ENCODE results near the gene FRY. TPM values are rescaled to one million over a fixed set of nuclear protein-coding genes. Genes with fewer than 3 reads are reported as not detected.

Gene FRY
- total and polyA plus RNA-seq, 2 donors from 2014 or later: 21.8 to 69.5 TPM

DNA sequence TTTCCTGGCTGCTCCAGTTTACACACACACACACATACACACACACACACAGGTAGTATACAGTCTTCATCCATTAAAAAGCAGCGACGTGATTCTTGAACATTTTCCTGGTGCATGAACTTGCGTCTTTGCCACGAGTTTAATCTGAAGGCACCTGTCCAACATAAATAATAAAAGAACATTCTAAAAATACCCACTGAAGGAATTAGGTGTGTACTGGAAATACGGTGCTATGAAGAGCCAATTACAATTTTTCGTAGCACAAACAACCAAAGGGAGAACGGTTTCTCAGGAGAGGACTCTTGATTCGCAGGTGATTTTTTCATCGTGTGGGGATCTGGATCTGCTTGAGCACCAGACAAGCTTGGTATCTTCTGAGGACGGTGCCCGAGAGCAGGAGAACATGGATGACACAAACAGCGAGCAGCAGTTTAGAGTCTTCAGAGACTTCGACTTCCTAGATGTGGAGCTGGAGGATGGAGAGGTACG is 222.4 kb downstream of the FRY start:
- Histone ChIP-seq H3K27me3 (ENCODE audit: control insufficient read depth, insufficient read depth, low read length) (no peaks in the 10 kb centered on the region), H3K36me3 (ENCODE audit: control insufficient read depth in 2 of 3, insufficient read depth in 3 of 3, low read length in 3 of 3) (peaks cover 0 to 6% (median 3%) of the 10 kb centered on the region in 3 donors), H3K27ac (ENCODE audit: low read depth in 2 of 2, low read length in 2 of 2) (peak overlapping the region in 1 of 2 donors; percentile 10), H3K9ac (ENCODE audit: low read length in 3 of 3) (no peak overlapping the region), H3K4me1 (ENCODE audit: control insufficient read depth in 2 of 3, insufficient read depth in 2 of 3, low read depth in 1 of 3, low read length in 3 of 3) (no peaks in the 10 kb centered on the region), H3K4me3 (ENCODE audit: low read length in 3 of 3) (peak overlapping the region in 2 of 3 donors; percentile 3 to 38), H3K9me3 (ENCODE audit: control insufficient read depth in 2 of 3, insufficient read depth in 1 of 3, low read length in 3 of 3) (no peaks in the 10 kb centered on the region)
- TF ChIP-seq, protein P1, sequence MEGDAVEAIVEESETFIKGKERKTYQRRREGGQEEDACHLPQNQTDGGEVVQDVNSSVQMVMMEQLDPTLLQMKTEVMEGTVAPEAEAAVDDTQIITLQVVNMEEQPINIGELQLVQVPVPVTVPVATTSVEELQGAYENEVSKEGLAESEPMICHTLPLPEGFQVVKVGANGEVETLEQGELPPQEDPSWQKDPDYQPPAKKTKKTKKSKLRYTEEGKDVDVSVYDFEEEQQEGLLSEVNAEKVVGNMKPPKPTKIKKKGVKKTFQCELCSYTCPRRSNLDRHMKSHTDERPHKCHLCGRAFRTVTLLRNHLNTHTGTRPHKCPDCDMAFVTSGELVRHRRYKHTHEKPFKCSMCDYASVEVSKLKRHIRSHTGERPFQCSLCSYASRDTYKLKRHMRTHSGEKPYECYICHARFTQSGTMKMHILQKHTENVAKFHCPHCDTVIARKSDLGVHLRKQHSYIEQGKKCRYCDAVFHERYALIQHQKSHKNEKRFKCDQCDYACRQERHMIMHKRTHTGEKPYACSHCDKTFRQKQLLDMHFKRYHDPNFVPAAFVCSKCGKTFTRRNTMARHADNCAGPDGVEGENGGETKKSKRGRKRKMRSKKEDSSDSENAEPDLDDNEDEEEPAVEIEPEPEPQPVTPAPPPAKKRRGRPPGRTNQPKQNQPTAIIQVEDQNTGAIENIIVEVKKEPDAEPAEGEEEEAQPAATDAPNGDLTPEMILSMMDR (IDR thresholded peaks at IDR 0.05; ENCODE audit: borderline replicate concordance, extremely low read depth, insufficient read depth): no peak
- intact Hi-C loops (cut with DNase I): no loop called here
- no peak for FAIRE-seq
- DNase-seq: no peak

DNA sequence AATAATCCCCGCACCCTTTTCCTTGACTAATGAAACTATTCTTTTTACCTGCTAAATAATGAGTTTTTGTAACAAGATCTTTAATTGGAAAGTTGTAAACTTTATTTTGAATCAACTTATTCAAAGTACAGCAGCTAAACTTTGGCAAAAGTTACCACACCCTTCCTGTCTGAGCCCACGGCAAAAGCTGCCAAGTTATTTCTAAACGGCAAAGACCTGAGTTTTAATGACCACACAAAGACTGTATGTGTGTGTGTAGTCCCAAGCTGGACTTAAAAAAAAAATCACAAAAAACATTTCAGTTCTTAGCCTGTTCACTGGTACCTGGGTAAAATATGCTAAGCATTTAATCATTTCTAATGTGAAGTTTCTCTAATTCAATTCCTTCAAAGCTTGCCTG is 222.8 kb downstream of the FRY start:
- TF ChIP-seq, protein P1 (IDR thresholded peaks at IDR 0.05; ENCODE audit: borderline replicate concordance, extremely low read depth, insufficient read depth): no peak
- no peaks in the 10 kb centered on the region for H3K27me3 ChIP-seq (ENCODE audit: control insufficient read depth, insufficient read depth, low read length)
- peak overlapping the region in 1 of 2 donors; percentile 10 for H3K27ac ChIP-seq (ENCODE audit: low read depth in 2 of 2, low read length in 2 of 2)
- H3K4me3 ChIP-seq (ENCODE audit: low read length in 3 of 3): peak overlapping the region in 2 of 3 donors; percentile 3 to 38
- FAIRE-seq (no peak), DNase-seq (no peak)
- no peak overlapping the region for H3K9ac ChIP-seq (ENCODE audit: low read length in 3 of 3)
- intact Hi-C loops (cut with DNase I): no loop called here
- H3K36me3 ChIP-seq (ENCODE audit: control insufficient read depth in 2 of 3, insufficient read depth in 3 of 3, low read length in 3 of 3): peaks cover 0 to 5% (median 3%) of the 10 kb centered on the region in 3 donors
- H3K9me3 ChIP-seq (ENCODE audit: control insufficient read depth in 2 of 3, insufficient read depth in 1 of 3, low read length in 3 of 3): no peaks in the 10 kb centered on the region
- no peaks in the 10 kb centered on the region for H3K4me1 ChIP-seq (ENCODE audit: control insufficient read depth in 2 of 3, insufficient read depth in 2 of 3, low read depth in 1 of 3, low read length in 3 of 3)

- Histone ChIP-seq H3K36me3 (ENCODE audit: control insufficient read depth in 2 of 3, insufficient read depth in 3 of 3, low read length in 3 of 3) (no peaks in the 10 kb centered on the region), H3K9me3 (ENCODE audit: control insufficient read depth in 2 of 3, insufficient read depth in 1 of 3, low read length in 3 of 3) (no peaks in the 10 kb centered on the region), H3K27me3 (ENCODE audit: control insufficient read depth, insufficient read depth, low read length) (no peaks in the 10 kb centered on the region), H3K4me1 (ENCODE audit: control insufficient read depth in 2 of 3, insufficient read depth in 2 of 3, low read depth in 1 of 3, low read length in 3 of 3) (no peaks in the 10 kb centered on the region), H3K9ac (ENCODE audit: low read length in 3 of 3) (no peak overlapping the region), H3K4me3 (ENCODE audit: low read length in 3 of 3) (peak overlapping the region in 2 of 3 donors; percentile 20 to 38), H3K27ac (ENCODE audit: low read depth in 2 of 2, low read length in 2 of 2) (no peak overlapping the region)
- DNase-seq: no peak
- intact Hi-C loops (cut with DNase I): no loop called here
- no peak for FAIRE-seq
- TF ChIP-seq, protein P1 (IDR thresholded peaks at IDR 0.05; ENCODE audit: borderline replicate concordance, extremely low read depth, insufficient read depth): no peak
These were observed 223.5 kb downstream of the FRY start for GRCh38 chr13:32254916-32255723.

Data from kidney (tissue), 14 donors.